Right lung (tissue), 5 donors: ENCODE results near the gene KIN. TPM values are rescaled to one million over a fixed set of nuclear protein-coding genes. Genes with fewer than 3 reads are reported as not detected.

ENCODE experiments used
- polyA plus RNA-seq, 5 donors: library from polyadenylated mRNA; unstranded; fragments of 120-200 nt; gene quantifications; one replicate each; pipeline versions ENCODE4 v1.2.1 to v1.2.3, GENCODE V29; 2013; ENCODE audit warnings: inconsistent platforms in 1 of 5, low replicate concordance in 1 of 5; ENCODE audit not compliant: insufficient read length in 5 of 5, insufficient read depth in 1 of 5

KIN gene
- polyA plus RNA-seq, 5 donors, result 18.1 to 25.2 (median 23.0) TPM

Other genes starting within 250 kb of the KIN start
- gene ITIH5, start 121.0 kb downstream of the KIN start, polyA plus RNA-seq, result 10 to 100 TPM; 26.9 to 38.3 (median 31.9) TPM
- gene ITIH2, start 84.7 kb downstream of the KIN start, polyA plus RNA-seq, result 10 to 100 TPM in 1 of 5 donors, 1 to 10 TPM in 3, under 1 TPM in 1; 0.91 to 12.6 (median 1.5) TPM
- 100 to 1,000 TPM; 250 to 273 (median 255) TPM for gene ATP5F1C, start 184 bp upstream of the KIN start, polyA plus RNA-seq
- 1 to 10 TPM; 8.3 to 9.7 (median 9.0) TPM for gene TAF3, start 30.5 kb upstream of the KIN start, polyA plus RNA-seq